Adipose tissue (tissue), 3 donors: ENCODE results near the gene NGB. TPM values are rescaled to one million over a fixed set of nuclear protein-coding genes. Genes with fewer than 3 reads are reported as not detected.
"Not testable (repeated sequence)": the region's sequence is repeated elsewhere in the genome, so short reads cannot be mapped to it uniquely, and the experiment has no call there.

Experiments used
- H3K27ac ChIP-seq: one replicate; pipeline ENCODE4 v1.5.1; 2013; ENCODE audit warnings: low read depth, low read length
- WGBS, 3 donors: extraction: QIAGEN DNeasy Blood & Tissue Kit; methylation state at CpG; one replicate each; pipeline ENCODE4 v1.1.7; 2013; 5-methylcytosine and 5-hydroxymethylcytosine counted together
- polyA plus RNA-seq, 3 donors: library from polyadenylated mRNA; stranded (reverse); fragments of 200-250 nt; gene quantifications; one replicate each; pipeline ENCODE4 v1.2.3, GENCODE V29; 2013
- donor health status: healthy with polysubstance abuse.
- donor health status: Bipolar disorder and iron deficiency.
- donor health status: healthy.

NGB gene
- polyA plus RNA-seq, 3 donors, result 0.14 TPM; not detected in 2

DNA sequence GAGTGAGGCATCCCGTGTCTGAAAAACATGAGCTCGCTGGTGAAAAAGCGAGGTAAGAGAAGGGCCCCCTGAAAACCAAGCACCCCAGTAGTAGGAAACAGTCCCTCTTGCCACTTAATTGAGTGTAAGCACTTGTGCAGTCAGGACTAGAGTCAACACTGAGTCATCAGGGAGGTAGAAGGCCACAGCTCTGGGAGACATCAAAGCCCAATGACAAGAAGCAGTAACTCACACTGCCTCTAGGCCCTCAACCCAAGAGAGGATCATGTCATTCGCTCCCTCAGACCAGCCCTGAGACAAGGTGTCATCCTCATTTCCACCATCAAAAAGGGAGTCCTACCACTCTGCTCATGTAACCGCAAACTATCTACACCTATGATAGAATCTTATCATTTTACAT is 31.9 kb upstream of the NGB start:
- WGBS, 3 donors, result 91 to 95% (median 94%) methylated on average over 5 of the region's 5 CpGs
- no peak overlapping the region for H3K27ac ChIP-seq

DNA sequence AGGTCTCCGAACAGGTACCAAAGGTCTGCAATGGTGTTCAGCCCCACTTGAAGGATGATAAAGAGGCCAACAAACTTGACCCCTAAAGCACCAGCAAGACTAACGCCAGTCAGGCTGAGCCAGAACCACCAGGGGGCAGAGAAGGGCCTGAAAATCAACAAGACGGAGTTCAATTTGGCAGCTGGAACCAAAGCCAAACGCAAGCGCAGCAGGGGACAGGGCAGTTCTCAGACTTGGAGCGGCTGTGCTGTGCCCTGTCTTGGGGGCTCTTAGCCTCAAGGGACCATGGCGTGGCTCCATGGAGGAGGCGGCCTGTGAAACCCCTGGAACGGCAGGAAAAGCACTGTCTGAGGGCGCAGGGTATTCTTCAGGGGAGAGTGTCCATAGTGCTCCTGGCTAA is 30.1 kb upstream of the NGB start:
- no peak overlapping the region for H3K27ac ChIP-seq
- 31 to 39% (median 39%) methylated on average over 10 of the region's 10 CpGs for WGBS, 3 donors

DNA sequence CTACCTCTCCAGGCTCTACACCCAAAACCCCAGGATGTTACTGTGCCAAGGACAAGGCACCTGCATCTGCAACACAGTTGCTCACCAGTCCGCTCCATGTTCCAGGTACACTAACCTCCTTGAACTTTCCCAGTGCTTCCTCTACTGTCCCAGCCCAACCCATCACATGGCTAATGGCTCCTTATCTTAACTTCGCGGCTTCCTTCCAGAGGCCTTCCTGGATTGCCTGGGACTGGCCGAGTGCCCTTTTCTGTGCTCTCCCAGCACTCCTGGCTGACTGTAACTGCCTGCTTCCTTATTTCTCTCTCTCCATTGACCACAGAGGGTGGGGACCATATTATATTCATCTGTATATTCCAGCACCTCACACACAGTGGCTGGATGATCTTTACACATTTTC is 28.8 kb upstream of the NGB start:
- no peak overlapping the region for H3K27ac ChIP-seq
- WGBS, 3 donors, result 57 to 69% (median 66%) methylated on average over 4 of the region's 4 CpGs

DNA sequence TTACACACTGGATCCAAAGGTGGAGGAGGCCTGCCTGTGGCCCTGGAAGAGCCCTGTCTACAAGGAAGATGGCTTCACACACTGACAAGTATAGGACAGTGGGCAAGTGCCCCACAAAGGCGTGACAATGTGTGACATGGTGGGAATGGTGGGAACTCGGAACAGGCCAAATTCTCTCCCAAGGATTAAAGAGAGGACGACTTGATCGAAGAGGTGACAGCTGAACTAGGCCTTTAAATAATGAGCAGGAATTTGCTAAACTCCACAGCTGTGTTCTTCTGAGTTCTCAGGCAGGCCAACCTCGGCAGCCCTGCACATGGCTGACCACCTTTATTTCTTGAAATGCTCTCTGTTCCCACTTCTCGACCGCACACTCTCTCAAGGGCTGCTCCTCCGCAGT is 25.9 kb upstream of the NGB start:
- 90 to 91% (median 90%) methylated on average over 8 of the region's 8 CpGs for WGBS, 3 donors
- no peak overlapping the region for H3K27ac ChIP-seq

DNA sequence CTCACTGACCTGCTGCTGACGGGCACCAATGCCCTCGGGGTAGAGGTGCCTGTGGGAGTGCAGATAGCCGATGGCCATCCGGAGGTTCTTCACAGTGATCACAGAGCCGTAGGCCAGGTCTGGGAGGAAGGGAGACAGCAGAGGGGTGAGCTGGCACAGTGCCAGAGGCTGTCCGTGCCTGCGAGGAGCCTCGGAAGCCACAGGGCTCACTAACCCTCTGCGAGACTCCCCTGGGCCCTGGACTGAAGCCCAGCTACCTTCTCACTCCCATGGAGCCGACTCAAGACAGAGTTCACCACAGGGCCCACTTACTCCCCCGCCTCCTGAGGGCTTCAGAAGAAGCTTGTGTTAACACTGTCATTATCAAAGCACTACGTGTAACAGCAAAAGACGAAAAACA is 25.1 kb upstream of the NGB start:
- 79 to 80% (median 80%) methylated on average over 13 of the region's 13 CpGs for WGBS, 3 donors
- no peak overlapping the region for H3K27ac ChIP-seq

DNA sequence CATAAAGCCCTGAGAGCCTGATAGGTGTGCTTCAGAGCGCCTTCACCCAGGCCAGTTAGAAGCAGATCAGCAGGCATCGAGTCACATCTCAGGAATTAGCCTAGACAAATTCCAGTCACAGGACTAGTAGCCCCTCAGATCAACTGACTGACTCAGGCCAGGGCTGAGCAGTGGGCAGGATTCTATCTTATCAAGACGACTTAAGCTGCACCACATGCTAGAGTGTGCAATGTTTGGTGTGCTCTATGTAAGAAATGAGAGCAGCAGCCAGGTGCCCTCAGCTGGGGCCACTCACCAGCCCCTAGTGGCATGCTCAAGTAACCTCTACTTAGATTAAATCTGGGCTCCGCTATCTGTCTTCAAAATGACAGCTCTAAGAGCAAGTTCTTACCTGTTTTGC is 19.7 kb upstream of the NGB start:
- H3K27ac ChIP-seq, result no peak overlapping the region
- 88 to 93% (median 91%) methylated on average over 4 of the region's 4 CpGs for WGBS, 3 donors

DNA sequence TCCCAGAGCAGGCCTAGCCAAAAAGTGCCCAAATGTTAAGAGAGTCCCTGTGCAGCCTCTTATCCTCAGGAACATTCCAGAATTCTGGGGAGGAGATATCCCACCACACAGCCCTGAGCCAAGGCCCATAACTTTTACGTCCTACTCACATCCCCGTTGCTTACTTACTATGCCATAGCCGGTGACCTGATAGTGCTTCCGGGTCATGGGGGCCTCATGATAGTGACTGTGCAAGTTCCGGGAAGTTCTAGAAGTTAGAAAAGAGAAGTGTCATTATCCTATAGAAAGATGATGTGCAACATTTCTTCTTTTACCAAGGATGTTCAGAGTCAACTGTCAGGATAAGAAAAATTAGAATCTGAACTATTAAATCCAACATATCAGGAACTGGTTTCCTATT is 15.6 kb upstream of the NGB start:
- WGBS, 3 donors, result 92 to 93% (median 93%) methylated on average over 5 of the region's 5 CpGs
- no peak overlapping the region for H3K27ac ChIP-seq

DNA sequence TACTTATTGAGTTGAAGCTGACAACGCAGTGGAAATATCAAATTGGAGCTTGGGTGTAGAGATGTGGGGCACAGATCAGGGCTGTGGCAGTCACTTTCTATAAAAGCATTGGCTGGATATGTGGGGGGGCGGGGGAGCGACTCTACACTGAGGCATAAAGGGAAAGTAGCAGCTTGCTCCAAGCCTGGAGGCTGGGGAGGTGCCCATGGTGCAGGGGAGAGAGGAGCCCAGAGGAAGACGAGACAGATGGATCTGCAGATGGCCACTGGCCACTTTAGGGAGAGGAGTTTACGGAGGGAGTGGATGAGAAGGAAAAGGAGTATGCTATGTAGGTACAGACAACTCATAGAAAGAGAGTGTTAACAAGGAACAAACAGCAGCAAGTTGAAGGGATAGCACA is 13.5 kb upstream of the NGB start:
- H3K27ac ChIP-seq, result no peak overlapping the region
- WGBS, 3 donors, result 91 to 96% (median 94%) methylated on average over 5 of the region's 5 CpGs

DNA sequence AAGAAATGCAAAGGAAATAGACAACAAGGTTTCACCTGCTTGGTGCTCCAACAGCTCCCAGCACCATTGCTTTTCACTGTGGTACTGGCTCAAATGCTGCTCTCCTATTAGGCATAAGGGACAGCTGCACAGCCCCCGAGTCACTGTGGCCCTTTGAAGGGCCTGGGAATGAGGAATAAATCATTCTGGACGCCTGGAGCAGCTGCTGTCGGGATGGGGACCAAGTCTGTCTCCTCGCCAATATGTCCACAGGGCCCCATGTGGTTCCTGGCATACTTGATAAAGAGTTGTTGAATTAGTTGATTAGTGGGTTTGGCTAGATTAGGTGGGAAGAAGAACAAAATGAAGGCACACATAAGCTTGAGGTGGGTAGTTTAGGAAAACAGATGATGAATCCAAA is 13.1 kb upstream of the NGB start:
- WGBS, 3 donors, result 38 to 88% (median 81%) methylated on average over 4 of the region's 4 CpGs
- no peak overlapping the region for H3K27ac ChIP-seq

DNA sequence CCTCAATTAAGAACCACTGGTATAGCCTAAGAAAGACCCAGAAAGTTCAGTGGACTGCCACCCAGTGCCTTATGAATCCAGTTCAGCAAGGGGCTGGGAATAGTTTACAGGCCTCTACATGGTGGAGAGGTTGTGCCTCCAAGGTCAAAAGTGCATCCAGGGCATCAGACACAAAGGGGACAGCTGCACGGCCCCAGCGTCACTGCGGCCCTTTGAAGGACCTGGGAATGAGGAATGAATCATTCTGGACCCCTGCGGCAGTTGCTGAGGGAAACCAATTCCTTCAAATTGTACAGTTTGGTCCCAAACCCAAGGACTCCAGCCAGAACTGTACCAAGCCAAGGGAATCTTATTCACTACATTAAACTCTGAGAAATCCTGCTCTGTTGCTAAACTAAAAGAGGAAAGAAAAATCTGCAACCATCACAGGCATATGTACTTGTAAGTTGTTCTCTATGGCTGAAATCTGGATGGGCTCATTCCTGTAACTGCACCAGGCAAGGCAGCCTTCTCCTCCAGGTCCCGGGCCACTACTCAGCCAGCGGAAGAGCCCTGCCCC is 10.9 kb upstream of the NGB start:
- 89 to 95% (median 95%) methylated on average over 6 of the region's 6 CpGs for WGBS, 3 donors
- no peak overlapping the region for H3K27ac ChIP-seq

DNA sequence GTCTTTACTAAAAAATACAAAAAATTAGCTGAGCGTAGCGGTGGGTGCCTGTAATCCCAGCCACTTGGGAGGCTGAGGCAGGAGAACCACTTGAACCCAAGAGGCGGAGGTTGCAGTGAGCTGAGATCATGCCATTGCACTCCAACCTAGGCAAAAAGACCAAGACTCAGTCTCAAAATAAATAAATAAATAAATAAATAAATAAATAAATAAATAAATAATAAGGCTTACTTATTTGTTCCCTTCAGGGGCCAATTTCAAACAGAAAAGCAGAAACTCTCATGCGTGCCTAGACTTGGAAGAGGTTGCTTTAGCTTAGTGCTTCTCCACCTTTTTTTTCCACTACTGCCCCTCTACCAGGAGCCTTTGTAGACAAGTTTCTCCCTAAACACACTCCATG is 9.9 kb upstream of the NGB start:
- 98 to 99% (median 99%) methylated on average over 4 of the region's 4 CpGs for WGBS, 3 donors
- not testable (repeated sequence) for H3K27ac ChIP-seq

DNA sequence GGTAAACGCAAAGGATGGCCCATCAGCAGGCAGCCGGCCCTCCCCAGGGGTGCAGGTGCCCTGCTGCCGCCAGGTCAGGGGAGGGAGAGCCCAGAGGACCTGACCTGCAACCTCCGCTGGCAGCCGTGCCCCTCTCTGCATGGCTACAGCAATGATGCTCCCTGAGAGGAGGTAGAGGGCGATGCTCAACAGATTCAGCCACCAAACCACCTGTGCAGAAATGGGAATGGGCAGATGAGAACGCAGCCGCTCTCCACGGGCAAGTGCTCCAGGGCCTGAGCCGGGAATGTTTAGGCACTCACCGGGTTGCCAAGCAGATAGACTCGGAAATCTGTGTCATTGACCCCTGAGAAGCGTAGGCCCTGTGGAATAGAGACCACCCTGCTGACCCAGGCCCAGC is 8.7 kb upstream of the NGB start:
- WGBS, 3 donors, result 95 to 96% (median 96%) methylated on average over 8 to 13 of the region's 13 CpGs
- no peak overlapping the region for H3K27ac ChIP-seq

DNA sequence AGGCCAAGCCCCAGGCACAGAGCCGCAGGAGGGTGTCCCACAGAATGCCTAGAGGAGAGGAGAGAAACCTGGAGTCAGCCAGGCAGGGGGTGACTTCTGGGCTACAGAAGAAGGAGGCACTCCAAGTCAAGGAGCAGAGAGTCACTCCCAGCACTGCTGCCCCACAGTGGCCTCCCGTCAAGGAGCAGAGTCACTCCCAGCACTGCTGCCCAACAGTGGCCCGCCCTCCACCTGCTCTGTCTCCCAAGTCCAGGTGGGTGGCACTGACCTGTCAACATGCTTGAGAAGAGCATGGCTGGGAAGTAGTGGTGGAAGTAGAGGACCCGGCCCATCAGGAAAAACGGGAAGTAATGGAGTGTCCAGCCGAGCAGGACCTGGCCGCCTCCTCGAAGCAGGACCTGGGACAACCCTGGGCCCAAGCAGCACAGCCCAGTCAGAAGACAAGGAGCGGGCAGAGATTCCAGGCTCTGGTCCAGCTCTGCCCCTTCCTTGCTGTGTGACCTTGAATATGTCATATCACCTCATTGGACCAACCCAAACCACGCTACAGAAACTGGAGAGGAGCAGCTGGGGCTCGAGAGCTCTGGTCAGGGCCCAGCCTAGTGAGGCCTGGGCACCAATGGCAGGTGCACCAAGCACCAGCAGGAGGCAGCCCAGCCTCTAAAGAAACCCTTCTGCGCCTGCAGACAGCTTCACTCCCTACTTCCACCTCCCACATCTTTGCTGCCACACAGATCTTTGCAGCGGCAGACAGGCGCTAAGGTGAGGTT is 7.6 kb upstream of the NGB start:
- 74 to 97% (median 95%) methylated on average over 14 of the region's 14 CpGs for WGBS, 3 donors
- no peak overlapping the region for H3K27ac ChIP-seq

DNA sequence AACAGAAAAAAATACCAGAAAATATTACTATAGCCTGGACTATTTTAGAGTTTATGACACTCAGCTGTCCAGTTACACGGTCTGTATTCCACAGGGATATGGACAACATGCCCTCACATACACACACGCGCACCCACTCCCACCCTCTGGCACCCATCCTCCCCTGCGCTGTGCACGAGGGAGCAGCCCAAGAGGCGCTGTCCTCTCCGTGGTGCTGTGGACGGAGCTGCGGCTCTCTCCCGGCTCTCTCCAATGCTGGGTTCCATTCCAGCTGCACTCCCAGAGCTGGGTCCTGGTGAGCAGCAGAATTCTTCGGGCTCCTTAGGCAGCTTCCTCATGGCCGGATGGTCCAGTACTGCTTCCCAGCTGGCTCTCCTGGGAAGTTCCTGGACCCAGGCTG is 6.0 kb upstream of the NGB start:
- H3K27ac ChIP-seq, result no peak overlapping the region
- 90 to 92% (median 91%) methylated on average over 12 of the region's 12 CpGs for WGBS, 3 donors

DNA sequence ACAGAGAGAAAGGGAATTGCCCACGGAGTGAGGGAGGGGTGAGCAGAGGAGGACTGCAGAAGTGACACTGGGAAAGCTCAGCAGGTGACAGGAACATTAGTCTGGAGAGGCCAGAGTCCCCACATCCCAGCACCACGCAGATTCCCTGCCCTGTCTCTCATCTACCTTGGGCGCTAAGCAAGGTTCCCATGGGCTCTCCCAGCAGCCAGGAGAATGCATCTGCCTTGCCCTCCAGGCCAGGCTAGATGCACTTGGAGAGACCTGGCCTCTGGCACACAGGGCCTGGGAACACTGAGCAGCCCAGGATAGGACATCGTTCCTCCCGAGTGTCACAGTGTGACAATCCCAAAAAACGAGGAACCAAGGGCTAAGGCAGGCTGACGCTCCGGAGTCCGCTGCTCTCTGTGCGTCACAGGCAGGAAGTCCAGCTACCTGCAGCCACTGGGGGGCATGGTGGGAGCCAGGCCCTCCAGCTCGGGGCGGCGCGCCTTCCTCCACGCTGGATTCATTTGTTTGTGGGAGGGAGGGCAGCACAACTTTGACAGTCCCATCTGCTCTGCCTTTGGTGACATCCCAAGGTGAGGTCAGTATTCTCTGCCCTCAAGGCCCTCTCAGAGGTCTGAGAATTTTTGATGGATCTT is 5.4 kb upstream of the NGB start:
- WGBS, 3 donors, result 78 to 90% (median 79%) methylated on average over 15 of the region's 15 CpGs
- H3K27ac ChIP-seq, result no peak overlapping the region

DNA sequence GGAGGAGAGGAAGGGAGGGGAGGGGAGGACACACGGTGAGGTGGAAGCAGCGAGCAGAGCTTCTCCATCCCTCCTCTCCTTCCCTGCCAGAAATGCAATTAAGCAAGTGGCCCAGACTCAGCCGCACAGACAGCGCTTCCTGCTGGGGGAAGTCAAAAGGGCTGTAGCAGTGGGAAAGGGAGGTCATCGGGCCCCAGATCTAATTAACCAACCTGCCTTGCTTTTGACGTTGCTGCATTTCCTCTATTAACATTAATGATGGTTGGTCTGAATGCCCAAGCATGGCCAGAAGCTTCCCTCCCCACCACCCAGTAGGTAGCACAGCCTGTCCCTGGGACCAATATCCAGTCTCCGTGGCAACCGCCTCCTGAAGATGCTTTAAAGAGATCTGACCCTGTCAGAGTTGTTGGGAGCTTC is 4.6 kb upstream of the NGB start:
- 46 to 70% (median 56%) methylated on average over 8 of the region's 8 CpGs for WGBS, 3 donors
- no peak overlapping the region for H3K27ac ChIP-seq

DNA sequence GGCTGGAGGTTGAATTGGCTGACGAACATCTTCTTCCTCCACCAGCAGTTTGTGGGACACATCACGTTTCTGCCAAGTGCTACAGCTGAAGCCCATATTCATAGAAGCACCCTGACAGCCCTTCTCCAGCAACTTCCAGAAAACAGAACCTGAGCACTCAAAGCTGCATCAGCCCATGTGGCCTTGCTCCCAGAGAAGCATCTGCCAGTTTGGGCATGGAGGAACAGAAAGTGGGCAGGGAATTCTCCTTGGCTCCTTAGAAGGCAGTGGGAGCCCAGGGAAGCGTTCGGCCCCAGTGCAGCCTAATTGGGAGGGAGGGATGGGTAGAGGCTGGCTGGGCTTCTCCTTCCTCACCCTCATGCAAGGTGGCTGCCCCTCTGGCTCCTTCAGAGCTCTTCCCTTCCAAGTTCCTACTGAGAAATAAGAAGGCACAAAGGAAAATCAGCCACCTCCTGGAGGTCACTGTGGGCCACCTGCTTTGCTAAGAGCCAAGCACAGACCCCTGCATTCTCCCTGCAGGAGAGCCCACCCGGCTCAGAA is 4.1 kb upstream of the NGB start:
- 75 to 81% (median 77%) methylated on average over 5 of the region's 5 CpGs for WGBS, 3 donors
- no peak overlapping the region for H3K27ac ChIP-seq

DNA sequence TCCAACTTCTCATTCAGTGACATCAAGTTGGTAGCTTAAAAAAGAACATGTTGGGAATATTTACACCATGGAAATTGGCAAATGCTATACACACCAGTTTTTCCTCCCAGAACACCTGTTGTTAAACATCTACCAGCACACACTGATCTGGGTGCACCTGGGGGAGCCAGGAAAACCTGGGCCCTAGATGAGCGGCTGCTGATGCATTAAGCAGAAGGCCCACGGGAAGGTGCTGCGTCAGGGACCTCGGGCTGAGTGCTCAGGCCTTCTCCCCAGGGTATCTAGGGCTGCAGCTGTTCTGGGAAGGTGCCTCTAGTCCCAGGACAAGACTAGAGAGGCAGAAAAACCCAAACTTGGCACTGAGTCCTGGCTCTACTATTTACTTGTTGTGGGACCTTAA is 2.8 kb upstream of the NGB start:
- 70 to 84% (median 72%) methylated on average over 4 of the region's 4 CpGs for WGBS, 3 donors
- H3K27ac ChIP-seq, result no peak overlapping the region

DNA sequence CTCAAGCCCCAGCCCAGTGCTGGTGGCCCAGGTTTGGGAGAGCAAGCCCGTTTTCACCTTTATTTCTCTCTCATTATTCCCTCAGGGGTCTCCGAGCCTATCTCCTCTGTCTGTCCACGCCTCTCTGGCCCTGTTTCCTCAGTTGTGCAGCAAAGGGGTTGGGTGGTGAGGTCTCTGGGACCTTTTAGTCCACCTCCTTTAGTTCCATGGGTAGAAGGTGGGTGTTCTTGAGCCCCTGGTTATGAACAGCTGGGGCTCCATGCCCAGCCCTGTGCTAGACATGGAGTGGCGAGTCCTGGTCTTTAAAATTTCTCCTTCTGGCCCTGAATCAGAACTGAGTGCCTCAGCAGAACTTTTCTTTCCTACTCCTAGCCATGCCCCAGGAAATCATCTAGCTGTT is 1.3 kb upstream of the NGB start:
- no peak overlapping the region for H3K27ac ChIP-seq
- 91 to 96% (median 93%) methylated on average over 4 of the region's 4 CpGs for WGBS, 3 donors
